Measurements from ENCODE around the gene PAQR9.

The PAQR9 gene

DNA sequence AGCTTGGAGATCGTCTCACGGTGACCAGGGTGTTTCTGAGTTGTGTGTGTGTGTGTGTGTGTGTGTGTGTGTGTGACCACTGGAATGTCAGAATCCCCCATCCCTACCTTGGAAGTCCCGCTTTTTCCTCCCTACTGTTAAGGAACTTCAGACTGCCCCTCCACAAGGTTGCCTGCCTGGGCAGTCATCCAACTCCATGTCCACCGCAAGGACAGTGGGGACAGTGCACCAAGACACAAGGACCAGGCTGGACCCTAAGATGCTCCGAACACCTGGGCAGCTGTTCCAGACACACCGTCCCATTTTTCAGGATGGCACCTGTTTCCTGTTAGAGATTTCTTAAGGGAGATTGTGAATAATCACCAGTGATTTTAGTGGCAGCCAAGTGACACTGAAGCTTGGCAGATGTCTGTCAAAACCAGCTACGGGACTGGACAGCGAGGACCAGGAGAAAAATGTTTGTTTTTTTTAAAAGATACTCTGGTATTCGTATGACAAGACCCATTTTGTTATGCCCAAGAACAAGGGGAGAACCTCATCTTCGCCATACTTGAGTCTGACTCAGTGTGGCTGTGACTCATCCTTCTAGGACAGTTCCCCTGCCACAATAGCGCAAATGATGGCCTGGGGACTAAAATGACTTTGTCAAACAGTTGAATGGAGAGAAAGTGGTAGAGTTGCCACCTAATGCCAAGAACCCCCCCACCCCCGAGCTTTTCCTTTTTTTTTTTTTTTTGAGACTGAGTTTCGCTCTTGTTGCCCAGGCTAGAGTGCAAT, 15.5 kb downstream of the PAQR9 start:
- Histone ChIP-seq H3K36me3 (no peaks in the 10 kb centered on the region), H3K27ac (no peak overlapping the region), H3K9me3 (no peaks in the 10 kb centered on the region), H3K4me3 (ENCODE audit: low read depth in 1 of 2, low read length in 1 of 2) (peak overlapping the region in 1 of 2 experiments; percentile 38), H3K27me3 (peaks cover 41% of the 10 kb centered on the region), H3K4me1 (ENCODE audit: control insufficient read depth in 1 of 2, insufficient read depth in 1 of 2, low read depth in 1 of 2, low read length in 1 of 2) (peaks cover 0 to 14% of the 10 kb centered on the region in 2 experiments)
- TF ChIP-seq, protein P1, sequence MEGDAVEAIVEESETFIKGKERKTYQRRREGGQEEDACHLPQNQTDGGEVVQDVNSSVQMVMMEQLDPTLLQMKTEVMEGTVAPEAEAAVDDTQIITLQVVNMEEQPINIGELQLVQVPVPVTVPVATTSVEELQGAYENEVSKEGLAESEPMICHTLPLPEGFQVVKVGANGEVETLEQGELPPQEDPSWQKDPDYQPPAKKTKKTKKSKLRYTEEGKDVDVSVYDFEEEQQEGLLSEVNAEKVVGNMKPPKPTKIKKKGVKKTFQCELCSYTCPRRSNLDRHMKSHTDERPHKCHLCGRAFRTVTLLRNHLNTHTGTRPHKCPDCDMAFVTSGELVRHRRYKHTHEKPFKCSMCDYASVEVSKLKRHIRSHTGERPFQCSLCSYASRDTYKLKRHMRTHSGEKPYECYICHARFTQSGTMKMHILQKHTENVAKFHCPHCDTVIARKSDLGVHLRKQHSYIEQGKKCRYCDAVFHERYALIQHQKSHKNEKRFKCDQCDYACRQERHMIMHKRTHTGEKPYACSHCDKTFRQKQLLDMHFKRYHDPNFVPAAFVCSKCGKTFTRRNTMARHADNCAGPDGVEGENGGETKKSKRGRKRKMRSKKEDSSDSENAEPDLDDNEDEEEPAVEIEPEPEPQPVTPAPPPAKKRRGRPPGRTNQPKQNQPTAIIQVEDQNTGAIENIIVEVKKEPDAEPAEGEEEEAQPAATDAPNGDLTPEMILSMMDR (IDR thresholded peaks at IDR 0.05): no peak

DNA sequence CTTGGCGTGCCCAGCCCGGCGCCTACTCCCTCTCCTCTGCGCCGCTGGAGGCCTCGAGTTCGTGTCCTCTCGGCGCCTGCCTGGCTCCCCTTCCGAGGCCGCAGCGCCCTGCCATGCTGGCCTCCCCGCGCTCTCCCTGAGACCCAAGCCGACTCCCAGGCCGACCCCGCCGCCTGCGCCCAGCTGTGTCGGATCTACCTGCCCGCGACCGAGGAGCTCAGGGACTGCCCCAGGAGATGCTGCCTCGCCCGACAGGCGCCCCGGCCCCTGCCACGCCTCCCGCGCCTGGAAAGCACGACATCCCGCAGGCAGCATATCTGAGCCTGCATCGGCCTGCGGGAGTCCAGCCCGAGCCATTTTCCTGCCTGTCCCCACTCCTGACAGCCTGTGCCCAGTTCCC, 16.1 kb downstream of the PAQR9 start:
- H3K27ac ChIP-seq: no peak overlapping the region
- peak overlapping the region in 1 of 2 experiments; percentile 38 for H3K4me3 ChIP-seq (ENCODE audit: low read depth in 1 of 2, low read length in 1 of 2)

DNA sequence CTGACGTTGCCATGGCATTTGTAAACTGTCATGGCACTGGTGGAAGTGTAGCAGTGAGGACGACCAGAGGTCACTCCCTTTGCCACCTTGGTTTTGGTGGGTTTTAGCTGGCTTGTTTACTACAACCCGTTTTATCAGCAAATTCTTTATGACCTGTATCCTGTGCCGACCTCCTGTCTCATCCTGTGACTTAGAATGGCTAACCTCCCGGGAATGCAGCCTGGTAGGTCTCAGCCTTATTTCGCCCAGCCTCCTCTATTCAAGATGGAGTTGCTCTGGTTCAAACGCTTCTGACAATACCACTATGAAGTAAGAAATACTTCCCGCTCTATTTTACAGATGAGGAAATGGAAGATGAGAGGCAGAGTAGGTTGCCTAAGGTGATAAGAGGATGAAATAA, 16.6 kb downstream of the PAQR9 start:
- Histone ChIP-seq H3K36me3 (no peaks in the 10 kb centered on the region), H3K4me1 (ENCODE audit: control insufficient read depth in 1 of 2, insufficient read depth in 1 of 2, low read depth in 1 of 2, low read length in 1 of 2) (peaks cover 0 to 14% of the 10 kb centered on the region in 2 experiments), H3K27ac (no peak overlapping the region), H3K9me3 (no peaks in the 10 kb centered on the region), H3K27me3 (peaks cover 41% of the 10 kb centered on the region), H3K4me3 (ENCODE audit: low read depth in 1 of 2, low read length in 1 of 2) (no peak overlapping the region)
- TF ChIP-seq, protein P1 (IDR thresholded peaks at IDR 0.05): no peak

More for the DNA sequence above, 16.1 kb downstream of the PAQR9 start:
- TF ChIP-seq, protein P1 (IDR thresholded peaks at IDR 0.05): no peak
- Histone ChIP-seq H3K36me3 (no peaks in the 10 kb centered on the region), H3K27me3 (peaks cover 41% of the 10 kb centered on the region), H3K9me3 (no peaks in the 10 kb centered on the region), H3K4me1 (ENCODE audit: control insufficient read depth in 1 of 2, insufficient read depth in 1 of 2, low read depth in 1 of 2, low read length in 1 of 2) (peaks cover 0 to 14% of the 10 kb centered on the region in 2 experiments)

DNA sequence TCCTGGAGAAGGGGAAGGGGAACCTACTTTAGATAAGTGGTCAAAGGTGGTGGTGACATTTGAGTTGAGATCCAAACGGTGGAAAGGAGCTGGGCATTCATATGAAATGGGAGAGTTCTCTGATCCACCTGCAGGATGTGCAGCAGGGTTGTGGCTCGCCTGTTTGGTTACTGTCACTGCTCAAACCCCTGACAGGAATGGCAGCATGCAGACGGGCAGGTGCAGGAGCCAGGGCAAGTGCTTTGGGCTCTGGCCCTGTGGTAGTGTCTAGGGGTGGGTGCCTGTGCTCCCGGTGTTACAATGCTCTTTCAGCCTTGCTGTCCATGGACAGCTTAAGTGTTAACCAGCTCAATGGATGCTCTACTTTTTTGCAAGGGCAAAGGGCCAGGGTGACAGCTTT, 18.5 kb downstream of the PAQR9 start:
- H3K27me3 ChIP-seq: peaks cover 37% of the 10 kb centered on the region
- peaks cover 0 to 14% of the 10 kb centered on the region in 2 experiments for H3K4me1 ChIP-seq (ENCODE audit: control insufficient read depth in 1 of 2, insufficient read depth in 1 of 2, low read depth in 1 of 2, low read length in 1 of 2)
- H3K36me3 ChIP-seq: no peaks in the 10 kb centered on the region
- TF ChIP-seq, protein P1 (IDR thresholded peaks at IDR 0.05): no peak
- no peak overlapping the region for H3K4me3 ChIP-seq (ENCODE audit: low read depth in 1 of 2, low read length in 1 of 2)
- no peaks in the 10 kb centered on the region for H3K9me3 ChIP-seq
- no peak overlapping the region for H3K27ac ChIP-seq

DNA sequence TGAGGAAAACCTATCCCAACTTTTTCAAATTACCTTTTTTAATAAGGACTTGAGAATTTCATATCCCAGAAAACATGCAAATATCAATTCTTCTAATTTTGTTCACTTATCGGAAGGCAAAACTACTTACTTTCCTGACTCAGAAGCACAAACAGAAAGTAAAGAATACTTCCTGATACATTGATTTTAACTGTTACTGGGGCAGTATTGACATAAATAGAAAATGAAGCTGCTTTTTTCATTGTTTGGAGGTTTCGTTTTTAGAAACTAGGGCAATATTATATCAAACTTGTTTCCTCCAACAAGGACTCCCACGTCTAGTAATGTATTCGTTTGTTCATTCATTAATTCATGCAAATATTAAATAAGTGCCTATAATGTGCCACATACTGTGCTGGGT, 19.1 kb downstream of the PAQR9 start:
- TF ChIP-seq, protein P1 (IDR thresholded peaks at IDR 0.05): no peak
- no peaks in the 10 kb centered on the region for H3K9me3 ChIP-seq
- H3K36me3 ChIP-seq: no peaks in the 10 kb centered on the region
- no peak overlapping the region for H3K27ac ChIP-seq
- peaks cover 0 to 13% of the 10 kb centered on the region in 2 experiments for H3K4me1 ChIP-seq (ENCODE audit: control insufficient read depth in 1 of 2, insufficient read depth in 1 of 2, low read depth in 1 of 2, low read length in 1 of 2)
- no peak overlapping the region for H3K4me3 ChIP-seq (ENCODE audit: low read depth in 1 of 2, low read length in 1 of 2)
- peaks cover 31% of the 10 kb centered on the region for H3K27me3 ChIP-seq

All from neutrophil (primary cell).